Measurements from ENCODE around the gene EIF3L.

EIF3L gene

GRCh38 chr22:37893583-37893983 lies 44.4 kb downstream of the EIF3L start (continued):
- no peak for TF ChIP-seq CSRNP3 (CRISPR knock-in tag; IDR thresholded peaks at IDR 0.05)
- TF ChIP-seq TCF4 (CRISPR knock-in tag; IDR thresholded peaks at IDR 0.05; ENCODE audit: borderline replicate concordance), result no peak
- no peak for TF ChIP-seq POU6F1 (CRISPR knock-in tag; IDR thresholded peaks at IDR 0.05; ENCODE audit: borderline replicate concordance, low read depth)
- no peak for TF ChIP-seq SNAI2 (CRISPR knock-in tag; IDR thresholded peaks at IDR 0.05)
- TF ChIP-seq, protein P1, sequence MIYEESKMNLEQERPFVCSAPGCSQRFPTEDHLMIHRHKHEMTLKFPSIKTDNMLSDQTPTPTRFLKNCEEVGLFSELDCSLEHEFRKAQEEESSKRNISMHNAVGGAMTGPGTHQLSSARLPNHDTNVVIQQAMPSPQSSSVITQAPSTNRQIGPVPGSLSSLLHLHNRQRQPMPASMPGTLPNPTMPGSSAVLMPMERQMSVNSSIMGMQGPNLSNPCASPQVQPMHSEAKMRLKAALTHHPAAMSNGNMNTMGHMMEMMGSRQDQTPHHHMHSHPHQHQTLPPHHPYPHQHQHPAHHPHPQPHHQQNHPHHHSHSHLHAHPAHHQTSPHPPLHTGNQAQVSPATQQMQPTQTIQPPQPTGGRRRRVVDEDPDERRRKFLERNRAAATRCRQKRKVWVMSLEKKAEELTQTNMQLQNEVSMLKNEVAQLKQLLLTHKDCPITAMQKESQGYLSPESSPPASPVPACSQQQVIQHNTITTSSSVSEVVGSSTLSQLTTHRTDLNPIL (CRISPR knock-in tag; IDR thresholded peaks at IDR 0.05; ENCODE audit: low read depth), result no peak
- no peak for TF ChIP-seq BACH2 (CRISPR knock-in tag; IDR thresholded peaks at IDR 0.05; ENCODE audit: borderline replicate concordance)
- TF ChIP-seq CSDC2 (CRISPR knock-in tag; IDR thresholded peaks at IDR 0.05), result no peak
- no peak for TF ChIP-seq ZFP30 (CRISPR knock-in tag; IDR thresholded peaks at IDR 0.05)
- TF ChIP-seq ARNTL (CRISPR knock-in tag; IDR thresholded peaks at IDR 0.05; ENCODE audit: borderline replicate concordance, low read depth), result no peak

DNA sequence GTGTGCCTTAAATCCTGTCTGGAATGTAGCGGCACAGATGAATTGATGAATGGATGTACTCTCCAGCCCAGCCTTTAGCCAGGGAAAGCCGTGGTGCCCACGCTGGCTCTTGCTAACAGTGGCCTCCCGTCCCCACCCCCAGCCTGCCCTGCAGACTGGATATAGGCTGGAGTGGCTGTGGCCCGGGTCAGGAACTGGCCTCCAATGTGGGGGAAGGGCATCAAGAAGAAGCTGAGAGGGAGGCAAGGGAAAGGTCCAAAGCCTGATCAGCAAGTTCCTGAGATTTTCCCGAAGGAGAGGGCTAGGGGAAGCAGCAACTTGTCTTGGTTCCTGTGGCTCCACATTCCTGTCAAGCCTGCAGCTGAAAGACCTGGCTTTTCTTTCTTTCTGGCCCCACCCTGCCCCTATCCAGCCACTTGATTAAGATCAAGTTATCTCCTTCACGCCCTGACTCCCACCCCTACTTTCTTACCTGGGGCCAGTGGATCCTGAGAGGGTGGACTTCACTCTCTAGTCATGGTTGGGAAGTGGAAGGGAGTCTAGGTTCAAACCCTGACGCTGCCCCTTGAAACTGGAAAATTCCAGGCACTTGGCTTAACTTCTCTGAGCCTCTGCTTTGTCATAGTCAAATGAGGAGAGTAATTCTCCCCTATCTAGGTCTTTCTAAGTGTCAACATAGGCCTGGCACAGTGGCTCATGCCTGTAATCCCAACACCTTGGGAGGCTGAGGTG lies 45.9 kb downstream of the EIF3L start:
- TF ChIP-seq ZNF70 (CRISPR knock-in tag; IDR thresholded peaks at IDR 0.05), result no peak
- TF ChIP-seq RARB (CRISPR knock-in tag; IDR thresholded peaks at IDR 0.05), result no peak
- TF ChIP-seq TSHZ2 (CRISPR knock-in tag; IDR thresholded peaks at IDR 0.05), result no peak
- TF ChIP-seq, protein P1 (CRISPR knock-in tag; IDR thresholded peaks at IDR 0.05; ENCODE audit: low read depth), result no peak
- TF ChIP-seq TOX (CRISPR knock-in tag; IDR thresholded peaks at IDR 0.05; ENCODE audit: borderline replicate concordance), result no peak
- TF ChIP-seq GLIS3 (CRISPR knock-in tag; IDR thresholded peaks at IDR 0.05), result no peak
- TF ChIP-seq ZNF8 (CRISPR knock-in tag; IDR thresholded peaks at IDR 0.05), result no peak
- TF ChIP-seq OSR1 (CRISPR knock-in tag; IDR thresholded peaks at IDR 0.05), result no peak
- no peak for TF ChIP-seq CSRNP3 (CRISPR knock-in tag; IDR thresholded peaks at IDR 0.05)
- TF ChIP-seq BACH2 (CRISPR knock-in tag; IDR thresholded peaks at IDR 0.05; ENCODE audit: borderline replicate concordance), result no peak
- ATAC-seq, result no peak

DNA sequence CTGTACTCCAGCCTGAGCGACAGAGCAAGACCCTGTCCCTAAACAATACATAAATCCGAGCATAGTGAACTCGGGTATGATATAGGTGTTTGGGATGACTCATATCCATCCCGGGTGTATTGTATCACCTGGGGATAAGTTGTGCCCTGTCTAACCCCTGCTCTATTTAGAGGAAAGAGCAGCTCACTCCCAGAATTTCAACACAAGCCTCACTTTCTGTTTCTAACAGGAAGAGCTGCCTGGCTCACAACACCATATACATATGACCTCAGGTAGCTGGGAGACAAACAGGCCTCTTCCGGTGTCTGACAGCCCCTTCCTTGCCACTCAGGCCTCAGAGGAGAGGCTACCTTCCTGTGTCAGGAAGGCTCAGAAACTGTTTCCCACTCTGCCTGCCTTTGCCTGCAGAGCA lies 47.0 kb downstream of the EIF3L start:
- ATAC-seq, result no peak; the same call in 2 of the 3 replicates
- TF ChIP-seq SNAI2 (CRISPR knock-in tag; IDR thresholded peaks at IDR 0.05) (no peak), ZFP30 (CRISPR knock-in tag; IDR thresholded peaks at IDR 0.05) (no peak), TOX (CRISPR knock-in tag; IDR thresholded peaks at IDR 0.05; ENCODE audit: borderline replicate concordance) (no peak), OSR1 (CRISPR knock-in tag; IDR thresholded peaks at IDR 0.05) (no peak), POU6F1 (CRISPR knock-in tag; IDR thresholded peaks at IDR 0.05; ENCODE audit: borderline replicate concordance, low read depth) (no peak), ZNF70 (CRISPR knock-in tag; IDR thresholded peaks at IDR 0.05) (no peak), ZC3H10 (CRISPR knock-in tag; IDR thresholded peaks at IDR 0.05) (no peak), TCF4 (CRISPR knock-in tag; IDR thresholded peaks at IDR 0.05; ENCODE audit: borderline replicate concordance) (no peak), ZNF8 (CRISPR knock-in tag; IDR thresholded peaks at IDR 0.05) (no peak), ARNTL (CRISPR knock-in tag; IDR thresholded peaks at IDR 0.05; ENCODE audit: borderline replicate concordance, low read depth) (no peak), CSDC2 (CRISPR knock-in tag; IDR thresholded peaks at IDR 0.05) (no peak), TSHZ2 (CRISPR knock-in tag; IDR thresholded peaks at IDR 0.05) (no peak)
